HG03103 (cell line): ENCODE results near the gene CEP104.
"Not testable (repeated sequence)": the region's sequence is repeated elsewhere in the genome, so short reads cannot be mapped to it uniquely, and the experiment has no call there.

Source experiments
- ATAC-seq: cut with Tn5 transposase; IDR thresholded peaks from one replicate; pipeline ENCODE4 v1.9.1; 2021; ENCODE audit warnings: low read depth; ENCODE audit not compliant: unreplicated experiment

CEP104 gene

DNA sequence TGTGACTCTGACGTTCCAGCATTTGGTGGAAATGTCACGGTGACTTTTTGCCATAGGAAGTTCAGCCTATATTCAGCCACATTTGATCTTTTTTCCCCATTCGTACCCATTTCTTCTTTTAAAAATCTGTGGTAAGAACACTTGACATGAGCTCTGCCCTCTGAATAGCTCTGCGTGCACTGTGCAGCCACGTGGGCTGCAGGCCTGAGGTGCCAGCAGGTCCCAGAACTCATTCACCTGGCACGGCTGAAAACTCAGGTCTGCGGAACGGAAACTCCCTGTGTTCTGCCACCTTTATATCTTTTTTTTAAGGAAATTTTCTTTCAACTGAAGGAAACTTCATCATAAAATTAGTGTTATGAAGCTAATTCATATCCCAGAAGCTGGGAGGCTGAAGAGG lies 28.6 kb downstream of the CEP104 start:
- ATAC-seq, result no peak

DNA sequence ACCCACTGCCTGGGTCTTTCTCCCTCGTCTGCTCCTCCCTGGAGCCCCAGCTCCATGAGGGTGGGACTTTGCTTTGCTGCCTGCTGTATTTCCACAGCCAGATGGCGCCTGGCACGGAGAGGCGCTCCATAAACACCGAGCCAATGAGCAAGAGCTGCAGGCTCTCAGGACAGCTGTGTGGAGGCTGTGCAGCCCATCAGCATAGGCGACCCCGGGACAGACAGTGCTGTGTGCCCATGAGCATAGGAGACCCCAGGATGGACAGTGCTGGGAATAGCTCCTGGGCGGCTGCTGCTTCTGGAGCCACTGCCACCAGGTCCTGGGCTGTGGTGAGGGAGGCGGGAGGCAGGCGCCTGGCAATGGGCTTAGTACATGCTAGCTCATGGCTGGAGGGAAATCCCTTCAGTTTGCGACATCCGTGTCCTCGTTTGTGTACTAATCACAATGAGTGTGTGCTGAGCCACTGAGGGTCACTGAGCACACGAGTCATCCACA lies 29.2 kb downstream of the CEP104 start:
- no peak for ATAC-seq

DNA sequence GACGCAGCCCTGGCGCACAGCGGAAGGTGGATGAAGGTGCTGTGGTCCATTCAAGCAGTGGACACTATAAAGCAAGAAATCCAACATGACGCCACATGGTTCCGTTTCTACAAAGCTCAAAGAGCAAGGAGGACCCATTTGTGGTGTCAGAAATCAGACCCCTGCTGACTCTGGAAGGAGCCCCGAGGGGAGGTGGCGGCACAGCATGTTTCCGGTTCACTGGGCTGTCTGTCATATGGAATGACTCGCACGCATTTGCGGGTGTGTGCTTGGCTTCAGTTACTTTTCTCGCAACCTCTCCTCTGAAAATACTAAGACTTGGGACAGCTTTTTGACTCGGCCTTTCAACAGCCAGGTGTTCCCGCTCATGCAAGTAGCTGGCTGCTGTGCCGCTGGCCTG lies 31.7 kb downstream of the CEP104 start:
- ATAC-seq, result no peak

DNA sequence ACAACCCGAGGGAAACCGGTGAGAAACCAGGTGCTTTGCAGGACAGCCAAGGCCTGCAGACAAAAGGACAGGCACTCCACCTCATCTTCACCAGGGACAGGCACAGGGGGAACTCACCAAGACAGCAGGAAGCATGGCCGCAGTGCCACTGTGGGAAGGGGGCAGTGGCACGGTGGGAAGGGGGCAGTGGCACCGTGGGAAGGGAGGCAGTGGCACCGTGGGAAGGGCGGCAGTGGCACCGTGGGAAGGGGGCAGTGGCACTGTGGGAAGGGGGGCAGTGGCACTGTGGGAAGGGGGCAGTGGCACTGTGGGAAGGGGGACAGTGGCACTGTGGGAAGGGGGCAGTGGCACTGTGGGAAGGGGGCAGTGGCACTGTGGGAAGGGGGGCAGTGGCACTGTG lies 32.4 kb downstream of the CEP104 start:
- no peak for ATAC-seq

DNA sequence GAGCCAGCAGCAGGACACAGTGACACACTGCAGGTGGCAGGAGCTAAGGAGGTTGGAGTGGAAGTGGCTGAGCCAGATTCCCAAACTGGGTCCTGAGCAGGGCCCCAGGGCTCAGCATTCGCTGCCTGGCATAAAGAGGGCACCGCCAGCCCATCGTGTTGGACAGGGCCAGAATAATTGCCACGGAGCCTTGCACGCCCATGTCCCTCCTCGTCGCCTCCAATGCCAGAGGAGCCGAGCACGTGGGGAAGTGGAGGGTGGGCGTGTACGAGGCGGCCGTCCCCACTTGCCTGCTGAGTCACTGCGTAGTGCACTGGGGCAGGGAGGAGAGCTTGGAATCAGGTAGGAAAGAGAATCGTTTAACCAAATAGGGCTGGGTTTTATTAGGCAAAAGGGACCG lies 34.6 kb downstream of the CEP104 start:
- ATAC-seq, result no peak

DNA sequence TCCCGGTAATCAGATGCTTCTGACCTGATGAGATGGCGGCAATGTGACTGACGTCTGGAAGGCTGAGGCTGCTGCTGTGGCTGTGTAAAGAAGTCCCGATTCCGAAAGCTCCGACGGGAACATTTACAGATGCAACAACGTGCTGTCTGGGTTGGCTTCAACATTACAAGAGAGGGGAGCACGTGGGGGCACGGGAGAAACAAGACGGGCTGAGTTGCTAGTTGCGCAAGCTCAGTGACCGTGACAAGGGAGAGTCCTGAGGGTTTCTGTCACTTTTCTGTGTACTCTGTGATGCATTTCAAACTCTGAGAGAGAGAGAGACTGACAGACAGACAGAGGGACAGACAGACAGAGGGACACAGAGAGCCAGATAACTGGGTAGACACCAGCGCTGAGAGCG lies 35.1 kb downstream of the CEP104 start:
- no peak for ATAC-seq

DNA sequence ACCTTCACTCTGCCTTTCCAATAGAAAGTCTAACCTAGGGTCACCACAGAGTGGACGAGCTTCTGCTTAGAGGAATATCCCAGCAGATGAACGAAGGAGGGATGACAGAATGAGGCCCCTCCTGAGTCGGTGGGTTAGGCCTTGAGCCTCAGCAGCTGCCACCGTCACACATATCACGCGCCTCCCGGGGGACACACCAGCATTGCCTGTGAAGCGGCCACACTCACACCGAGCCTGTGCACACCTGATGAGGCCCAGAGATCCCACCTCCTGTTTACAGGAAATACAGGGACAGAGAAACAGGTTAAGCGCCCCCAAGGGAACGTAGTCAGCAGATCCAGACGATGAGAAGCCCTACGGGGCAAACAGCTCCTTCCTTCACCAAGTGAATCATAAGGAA lies 35.6 kb downstream of the CEP104 start:
- no peak for ATAC-seq

DNA sequence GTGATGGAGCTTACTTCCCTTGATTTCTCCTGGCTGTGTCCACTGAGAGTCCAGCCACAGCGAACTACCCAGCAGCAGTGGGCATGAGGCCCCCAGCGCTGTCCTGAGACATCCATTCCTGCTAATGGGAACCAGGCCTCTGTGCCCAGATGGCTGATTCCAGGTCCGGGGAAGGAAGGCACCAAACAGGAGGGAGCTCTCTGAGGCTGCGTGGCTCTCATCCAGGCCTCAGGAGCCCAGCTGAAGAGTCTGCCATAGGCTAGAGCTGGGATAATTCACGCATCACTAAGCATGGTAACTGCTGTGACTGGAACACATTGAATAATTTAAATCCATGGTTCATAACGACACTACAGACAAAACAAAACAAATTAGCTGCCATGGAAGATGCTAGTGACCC lies 36.0 kb downstream of the CEP104 start:
- ATAC-seq, result no peak

DNA sequence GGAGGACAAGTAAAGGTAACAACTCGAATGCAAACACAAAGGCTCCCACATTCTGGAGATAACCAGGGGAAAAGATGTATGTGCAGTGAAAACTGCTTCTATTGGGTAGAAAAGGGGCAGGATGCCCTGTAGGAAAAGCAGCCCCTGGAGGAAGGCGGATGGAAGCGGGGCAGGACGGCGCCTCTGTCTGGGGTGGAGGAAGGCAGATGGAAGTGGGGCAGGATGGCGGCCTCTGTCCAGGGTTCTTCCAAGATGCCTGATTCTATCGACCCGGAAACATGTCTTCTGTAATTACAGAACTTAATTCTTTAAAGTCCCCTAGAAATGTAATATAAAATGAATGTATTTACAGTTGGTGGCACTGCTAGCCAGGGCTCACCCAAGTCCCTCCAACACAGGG lies 36.7 kb downstream of the CEP104 start:
- no peak for ATAC-seq

DNA sequence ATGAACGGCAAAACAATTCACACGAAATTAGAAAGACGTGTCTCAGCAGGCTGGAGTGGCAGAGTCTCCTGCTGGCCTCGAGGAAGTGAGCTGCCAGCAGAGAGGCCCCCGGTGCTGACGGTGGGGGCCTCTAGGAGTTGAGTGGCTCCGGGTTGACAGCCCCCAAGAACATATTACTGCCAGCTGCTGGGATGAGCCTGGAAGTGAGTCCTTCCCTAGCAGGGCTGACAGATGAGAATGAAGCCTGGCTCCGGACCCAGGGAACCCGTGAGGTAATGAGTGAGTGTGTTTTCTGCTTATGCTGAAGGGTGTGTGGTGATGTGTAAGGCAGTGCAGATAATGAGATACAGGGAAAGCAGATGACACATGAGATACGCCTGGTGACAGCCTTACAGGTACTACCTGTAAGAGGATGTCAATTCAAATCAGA lies 37.2 kb downstream of the CEP104 start:
- ATAC-seq, result no peak

DNA sequence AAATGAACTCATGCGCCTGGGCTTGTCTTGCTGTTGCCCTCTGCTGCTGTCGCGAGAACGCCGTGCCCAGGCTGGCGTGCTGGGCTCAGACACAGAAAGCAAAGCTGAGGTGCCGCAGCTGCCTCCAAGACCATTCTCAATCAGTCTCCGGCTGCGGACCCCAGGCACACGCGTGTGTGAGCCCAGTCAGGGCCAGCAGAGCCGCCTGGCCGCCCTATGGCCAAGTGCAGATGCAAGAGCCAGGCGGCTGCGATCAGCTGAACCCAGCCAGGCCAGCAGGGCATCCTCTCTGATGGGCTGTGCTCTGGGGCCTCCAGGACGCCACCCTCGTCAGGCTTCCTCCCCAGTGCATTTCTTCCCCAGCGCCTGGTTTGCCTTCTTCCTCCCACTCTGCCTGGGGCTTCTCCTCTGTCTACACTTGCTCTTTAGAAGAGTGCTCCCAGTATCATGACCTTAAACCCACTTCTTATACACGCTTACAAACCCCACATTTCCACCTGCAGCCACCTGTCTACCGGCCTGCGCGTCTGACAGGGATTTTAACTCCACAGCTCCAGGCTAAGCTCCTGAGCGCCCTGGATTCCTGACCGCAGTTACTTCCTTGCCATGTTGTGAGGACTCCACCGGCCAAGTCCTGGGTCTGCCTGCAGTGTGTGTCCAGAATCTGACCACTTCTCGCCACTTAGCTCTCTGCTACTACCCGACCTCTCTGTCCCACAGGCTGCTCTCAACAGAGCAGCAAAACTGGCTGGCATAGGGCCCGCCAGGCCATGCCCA lies 39.0 kb downstream of the CEP104 start:
- no peak for ATAC-seq

DNA sequence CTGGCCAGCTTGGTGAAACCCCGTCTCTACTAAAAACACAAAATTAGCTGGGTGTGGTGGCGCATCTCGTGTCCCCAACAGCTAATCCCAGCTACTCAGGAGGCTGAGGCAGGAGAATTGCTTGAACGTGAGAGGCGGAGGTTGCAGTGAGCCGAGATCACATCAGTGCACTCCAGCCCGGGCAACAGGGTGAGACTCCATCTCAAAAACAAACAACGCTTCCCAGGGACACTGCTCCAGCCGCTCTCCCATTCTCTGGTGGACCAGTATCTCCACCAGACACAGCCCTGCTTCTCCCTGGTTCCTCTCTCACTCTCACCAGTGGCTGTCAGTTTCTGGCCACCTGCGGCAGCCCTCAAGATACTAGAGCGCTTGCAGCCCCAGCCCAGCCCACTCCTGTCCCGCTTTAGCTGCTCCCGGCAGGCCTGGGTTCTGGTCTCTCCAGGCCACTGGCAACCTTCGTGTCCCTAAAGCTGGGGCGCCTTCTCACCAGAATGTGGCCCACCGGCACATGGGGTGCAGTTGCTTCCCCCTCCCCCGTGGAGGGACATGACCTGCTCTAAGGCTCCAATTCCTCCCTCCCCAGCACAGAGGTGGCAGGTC lies 39.8 kb downstream of the CEP104 start:
- no peak for ATAC-seq

DNA sequence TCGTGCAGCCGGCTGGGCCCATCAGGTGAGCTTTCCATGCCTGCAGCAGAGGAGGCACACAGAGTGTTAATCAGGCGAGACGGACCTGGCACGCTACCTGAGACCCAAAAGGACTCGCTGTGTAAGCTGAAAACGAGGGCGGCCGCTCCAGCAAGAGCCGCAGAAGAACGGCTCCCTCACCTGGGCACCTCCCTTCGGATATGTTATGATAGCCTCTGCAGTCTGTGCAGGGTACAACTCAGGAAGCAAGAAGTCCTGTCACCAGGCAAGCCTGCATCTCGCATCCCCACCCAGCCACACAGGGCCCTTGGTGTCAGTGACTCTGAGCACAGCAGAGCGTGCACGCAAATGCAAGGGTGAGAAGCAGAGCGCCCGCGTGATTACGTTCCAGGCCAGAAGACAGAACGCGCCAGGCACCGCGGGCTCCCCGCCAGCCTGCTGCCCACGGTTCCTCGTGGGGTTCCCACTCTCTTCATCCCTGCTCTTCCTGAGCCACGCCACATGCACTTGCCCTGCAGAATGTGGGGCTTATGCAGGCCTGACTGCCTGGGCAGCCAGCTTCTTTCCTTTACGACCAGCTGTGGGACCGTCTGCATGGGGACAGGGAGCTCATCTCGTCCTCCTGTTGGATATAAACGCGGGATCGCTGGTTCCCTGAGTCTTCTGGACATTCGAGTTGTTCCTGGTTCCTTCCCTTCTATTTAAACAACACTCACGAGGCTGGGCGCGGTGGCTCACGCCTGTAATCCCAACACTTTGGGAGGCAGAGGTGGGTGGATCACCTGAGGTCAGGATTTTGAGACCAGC lies 40.5 kb downstream of the CEP104 start:
- ATAC-seq, result no peak

DNA sequence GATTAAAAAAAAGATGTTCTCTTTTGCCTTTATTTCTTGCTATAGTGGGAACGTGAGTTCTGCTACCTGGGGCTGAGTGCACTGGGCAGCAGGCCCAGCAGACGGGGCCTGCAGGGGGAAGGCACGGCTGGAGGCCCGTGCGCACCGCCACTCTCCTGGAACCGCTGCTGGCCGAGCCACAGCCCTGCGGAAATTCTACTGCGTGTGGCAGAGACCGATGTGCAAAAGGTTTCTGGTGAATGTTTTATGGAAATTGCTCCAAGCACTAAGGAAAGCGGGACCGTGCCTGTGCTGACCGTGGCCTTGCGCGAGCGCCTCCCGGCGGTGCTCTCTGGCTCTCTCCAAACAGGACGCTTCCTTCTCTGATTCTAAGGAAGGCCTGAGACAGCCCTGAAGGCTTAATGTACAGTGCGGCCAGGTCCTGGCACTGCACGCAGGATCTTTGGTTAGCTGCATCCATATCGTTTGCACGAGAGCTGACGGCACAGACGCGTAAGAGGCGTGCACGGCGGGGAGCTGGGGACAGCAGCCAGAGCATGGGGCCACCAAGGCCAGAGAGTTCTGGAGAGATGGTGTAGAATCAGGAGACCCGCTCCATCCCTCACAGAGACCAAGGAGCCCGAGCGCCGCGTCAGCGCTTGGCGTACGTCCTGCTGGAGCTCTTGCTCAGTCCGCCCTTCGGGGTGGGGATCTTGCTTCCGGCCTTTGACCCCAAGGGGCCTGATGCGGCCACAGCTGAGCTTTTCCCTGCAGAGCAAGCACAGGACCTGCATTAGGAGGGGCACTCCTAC lies 42.0 kb downstream of the CEP104 start:
- ATAC-seq, result no peak

DNA sequence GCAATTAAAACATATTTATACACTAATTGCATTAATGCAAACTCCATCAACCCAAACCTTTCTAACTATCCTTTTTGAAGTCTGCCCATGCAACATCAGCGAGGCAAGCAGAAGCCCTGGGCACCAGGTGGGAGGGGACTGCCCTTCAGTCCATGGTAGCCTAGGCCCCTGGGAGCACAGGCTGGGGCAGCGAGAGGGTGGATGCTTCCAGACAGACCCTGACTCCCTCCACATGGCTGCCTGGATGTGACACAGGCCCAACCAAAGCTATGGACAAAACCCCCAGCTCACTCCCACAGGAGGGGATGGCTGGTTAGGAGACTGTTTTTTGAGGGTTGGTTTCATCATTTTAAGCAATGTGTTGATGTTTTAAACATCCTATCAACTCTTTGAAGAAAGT lies 42.9 kb downstream of the CEP104 start:
- ATAC-seq, result no peak

DNA sequence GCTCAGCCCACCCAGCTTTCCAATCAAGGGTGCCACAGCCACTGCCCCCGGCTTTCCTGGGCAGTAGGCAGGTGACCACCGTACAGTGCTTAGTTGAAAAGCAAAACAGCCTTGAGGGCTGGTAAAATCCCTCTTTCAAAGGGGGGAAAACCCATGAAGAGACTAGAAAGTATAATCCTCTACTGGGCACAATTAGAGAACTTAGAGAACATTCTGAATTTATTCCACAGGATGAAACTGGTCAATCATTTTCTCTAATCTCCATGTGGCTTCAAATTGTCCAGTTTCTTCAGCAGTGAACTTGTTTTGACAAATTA lies 45.5 kb downstream of the CEP104 start:
- no peak for ATAC-seq

DNA sequence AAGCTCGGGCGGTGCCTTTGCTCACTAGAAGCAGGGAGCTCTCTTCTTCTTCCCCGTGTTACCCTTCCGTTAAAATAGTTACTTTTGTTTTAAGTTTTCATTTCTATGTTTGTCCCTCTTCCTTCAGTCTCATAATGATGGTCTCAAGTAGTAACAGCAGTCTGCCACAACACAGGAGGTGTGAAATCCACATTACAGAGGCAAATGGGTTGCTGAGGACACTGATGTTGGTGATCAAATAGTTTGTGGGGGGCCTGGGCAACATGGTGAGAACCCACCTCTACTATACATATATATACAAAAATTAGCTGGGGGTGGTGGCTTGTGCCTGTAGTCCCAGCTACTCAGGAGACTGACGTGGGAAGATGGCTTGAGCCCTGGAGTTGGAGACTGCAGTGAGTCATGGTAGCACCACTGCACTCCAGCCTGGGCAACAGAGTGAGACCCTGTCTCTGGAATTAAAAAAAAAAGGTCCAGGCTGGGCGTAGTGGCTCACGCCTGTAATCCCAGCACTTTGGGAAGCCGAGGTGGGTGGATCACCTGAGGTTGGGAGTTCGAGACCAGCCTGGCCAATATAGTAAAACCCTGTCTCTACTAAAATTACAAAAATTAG lies 46.8 kb downstream of the CEP104 start:
- not testable (repeated sequence) for ATAC-seq

DNA sequence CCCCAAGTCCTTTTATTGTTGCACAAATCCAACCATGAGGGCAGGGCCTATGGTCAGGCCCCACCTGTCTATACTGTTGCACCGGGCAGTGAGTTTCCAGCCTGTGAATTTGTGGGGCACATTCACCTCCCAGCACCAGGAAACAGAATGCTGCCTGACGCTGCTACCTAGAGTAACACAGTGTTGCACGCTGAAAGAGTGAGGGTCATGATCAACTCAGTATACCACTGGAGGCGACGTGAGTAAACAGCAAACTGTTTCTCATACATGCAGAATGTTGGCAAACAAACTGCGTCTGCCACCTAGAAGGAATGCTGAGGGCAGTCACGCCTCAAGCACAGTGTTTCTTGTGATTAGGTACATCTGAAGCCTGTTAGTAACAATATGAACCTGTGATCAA lies 47.3 kb downstream of the CEP104 start:
- ATAC-seq, result no peak

DNA sequence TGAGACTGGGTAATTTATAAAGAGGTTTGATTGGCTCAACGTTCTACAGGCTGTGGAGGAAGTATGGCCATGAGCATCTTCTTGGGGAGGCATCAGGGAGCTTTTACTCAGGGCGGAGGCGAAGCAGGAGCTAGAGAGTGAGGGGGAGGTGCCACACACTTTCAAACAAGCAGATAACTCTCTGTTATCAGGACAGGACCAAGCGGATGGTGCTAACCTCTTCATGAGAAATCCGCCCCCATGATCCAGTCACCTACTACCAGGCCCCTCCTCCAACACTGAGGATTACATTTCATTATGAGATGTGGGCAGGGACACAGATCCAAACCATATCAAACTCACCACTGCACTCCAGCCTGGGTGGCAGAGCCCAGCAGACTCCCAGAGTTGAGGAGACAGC lies 49.2 kb downstream of the CEP104 start:
- ATAC-seq, result no peak

DNA sequence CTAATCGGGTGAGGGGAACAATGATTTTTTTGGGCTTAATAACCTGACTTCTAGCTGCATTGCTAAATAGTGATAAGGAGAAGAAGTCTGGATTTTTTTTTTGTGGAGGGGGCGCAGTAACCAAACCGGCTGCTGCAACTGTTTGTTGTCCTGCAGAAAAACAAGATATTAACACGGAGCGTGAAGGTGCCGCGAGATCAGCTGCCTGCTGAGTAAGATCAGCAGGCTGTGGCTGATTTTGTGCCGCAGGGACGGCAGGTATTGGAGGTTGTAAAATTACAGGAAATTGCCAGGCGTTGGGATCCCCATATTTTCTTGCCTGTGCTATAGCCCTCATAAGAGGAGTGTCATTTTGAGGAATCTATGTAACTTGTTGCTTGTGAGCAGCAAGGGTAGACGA lies 52.0 kb downstream of the CEP104 start:
- ATAC-seq, result no peak

DNA sequence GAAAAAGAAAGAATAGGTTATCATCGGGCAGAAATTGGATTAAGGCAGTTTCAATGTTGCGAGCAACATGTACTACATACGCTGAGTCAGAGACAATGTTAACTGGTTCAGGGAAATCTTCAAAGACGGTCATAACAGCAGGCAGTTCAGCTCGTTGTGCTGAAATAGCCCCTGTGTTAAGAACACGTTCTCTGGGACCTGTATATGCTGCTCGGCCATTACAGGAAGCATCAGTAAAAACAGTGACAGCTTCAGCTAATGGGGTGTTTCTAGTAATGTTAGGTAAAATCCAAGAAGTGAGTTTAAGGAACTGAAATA lies 52.4 kb downstream of the CEP104 start:
- ATAC-seq, result not testable (repeated sequence)
